ENCODE results near the gene COL27A1. TPM values are rescaled to one million over a fixed set of nuclear protein-coding genes. Genes with fewer than 3 reads are reported as not detected.

Gene COL27A1
- total and polyA plus RNA-seq, 2 donors (not counting 3 experiments of a cell fraction or from before 2014, with no cell fraction given), result 14.7 to 49.1 TPM

- Histone ChIP-seq H3K9me1 (replicated peaks; ENCODE audit: control insufficient read depth, extremely low read depth, insufficient read depth, low read length) (no peaks in the 10 kb centered on the region), H3K9ac (replicated peaks; ENCODE audit: extremely low read depth, insufficient read depth, low read length) (no peak overlapping the region), H3K4me3 (replicated peaks in 1 of 3; ENCODE audit: insufficient read depth in 1 of 3, low read depth in 1 of 3, low read length in 3 of 3) (no peak overlapping the region), H2AFZ (ENCODE audit: low read depth, low read length) (no peak overlapping the region), H3K36me3 (ENCODE audit: control insufficient read depth in 2 of 2, extremely low read depth in 1 of 2, insufficient read depth in 2 of 2, low read length in 2 of 2) (peaks cover 3 to 4% of the 10 kb centered on the region in 2 experiments), H3K79me2 (ENCODE audit: control insufficient read depth, insufficient read depth, low read length) (no peaks in the 10 kb centered on the region), H3K27me3 (ENCODE audit: control insufficient read depth in 2 of 2, insufficient read depth in 2 of 2, low read length in 2 of 2) (no peaks in the 10 kb centered on the region), H4K20me1 (replicated peaks; ENCODE audit: control insufficient read depth, extremely low read depth, insufficient read depth, low read length) (no peaks in the 10 kb centered on the region), H3K4me2 (ENCODE audit: insufficient read depth, low read length) (no peak overlapping the region), H3K4me1 (ENCODE audit: control insufficient read depth, extremely low read depth, insufficient read depth, low read length) (no peaks in the 10 kb centered on the region), H3K9me3 (replicated peaks; ENCODE audit: control insufficient read depth, insufficient read depth, low read length) (no peaks in the 10 kb centered on the region), H3K27ac (ENCODE audit: insufficient read depth, low read depth, low read length) (no peak overlapping the region)
- no peak for DNase-seq (ENCODE audit: low read depth, low spot score)
- dilution Hi-C loops (cut with MboI; ENCODE audit: extremely low pct_ligation_motif_present, low sequenced_read_pairs) (loop anchor here (25.0 kb wide), 1 partner anchor 203 kb away; the partner anchor contains the start of genes AMBP and KIF12), intact Hi-C loops (cut with micrococcal nuclease) (loop anchor here (5.0 kb wide), 3 partner anchors 53 to 553 kb away; no protein-coding TSS in a partner anchor)
- ChIA-PET POLR2A (interaction anchor here (0.6 kb wide), 1 partner anchor 182 kb away, joined by 3 read pairs; no protein-coding TSS in a partner anchor), CTCF (interaction anchor here (1.3 to 4.8 kb wide), 19 partner anchors 10 to 552 kb away, joined by 3 to 277 read pairs (median 14); partner anchors contain the start of gene COL27A1)
- FAIRE-seq, result no peak
- no TSS peak for BruUV-seq (replicated peaks)
- no peak for TF ChIP-seq POLR2A (IDR thresholded peaks at IDR 0.05; ENCODE audit: low read depth, low read length)
- TF ChIP-seq POLR2AphosphoS5 (IDR thresholded peaks at IDR 0.05; ENCODE audit: insufficient read depth, low read depth, low read length), result no peak
- TF ChIP-seq, protein P1, sequence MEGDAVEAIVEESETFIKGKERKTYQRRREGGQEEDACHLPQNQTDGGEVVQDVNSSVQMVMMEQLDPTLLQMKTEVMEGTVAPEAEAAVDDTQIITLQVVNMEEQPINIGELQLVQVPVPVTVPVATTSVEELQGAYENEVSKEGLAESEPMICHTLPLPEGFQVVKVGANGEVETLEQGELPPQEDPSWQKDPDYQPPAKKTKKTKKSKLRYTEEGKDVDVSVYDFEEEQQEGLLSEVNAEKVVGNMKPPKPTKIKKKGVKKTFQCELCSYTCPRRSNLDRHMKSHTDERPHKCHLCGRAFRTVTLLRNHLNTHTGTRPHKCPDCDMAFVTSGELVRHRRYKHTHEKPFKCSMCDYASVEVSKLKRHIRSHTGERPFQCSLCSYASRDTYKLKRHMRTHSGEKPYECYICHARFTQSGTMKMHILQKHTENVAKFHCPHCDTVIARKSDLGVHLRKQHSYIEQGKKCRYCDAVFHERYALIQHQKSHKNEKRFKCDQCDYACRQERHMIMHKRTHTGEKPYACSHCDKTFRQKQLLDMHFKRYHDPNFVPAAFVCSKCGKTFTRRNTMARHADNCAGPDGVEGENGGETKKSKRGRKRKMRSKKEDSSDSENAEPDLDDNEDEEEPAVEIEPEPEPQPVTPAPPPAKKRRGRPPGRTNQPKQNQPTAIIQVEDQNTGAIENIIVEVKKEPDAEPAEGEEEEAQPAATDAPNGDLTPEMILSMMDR (IDR thresholded peaks at IDR 0.05; ENCODE audit: extremely low read depth in 1 of 2, insufficient read depth in 1 of 2, low read depth in 1 of 2, low read length in 2 of 2), result no peak
- TF ChIP-seq, protein P2, sequence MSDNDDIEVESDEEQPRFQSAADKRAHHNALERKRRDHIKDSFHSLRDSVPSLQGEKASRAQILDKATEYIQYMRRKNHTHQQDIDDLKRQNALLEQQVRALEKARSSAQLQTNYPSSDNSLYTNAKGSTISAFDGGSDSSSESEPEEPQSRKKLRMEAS (IDR thresholded peaks at IDR 0.05; ENCODE audit: insufficient read depth, insufficient read length), result no peak
- no peak for TF ChIP-seq GATA2 (IDR thresholded peaks at IDR 0.05; ENCODE audit: insufficient read depth, insufficient read length, low read depth, low read length)
- TF ChIP-seq FOS (IDR thresholded peaks at IDR 0.05; ENCODE audit: borderline replicate concordance, insufficient read depth, low read length), result no peak
- no peak for TF ChIP-seq MYC (IDR thresholded peaks at IDR 0.05; ENCODE audit: low read depth, low read length)
- no peak for TF ChIP-seq EZH2 (IDR thresholded peaks at IDR 0.05; ENCODE audit: borderline replicate concordance, low read depth, low read length, severe bottlenecking)
- TF ChIP-seq JUN (IDR thresholded peaks at IDR 0.05; ENCODE audit: borderline replicate concordance, insufficient read depth, insufficient read length, low read depth), result no peak
Measured at GRCh38 chr9:114289571-114290481, 134.5 kb downstream of the COL27A1 start.

Data from endothelial cell of umbilical vein (primary cell).